NCI-H187 (cell line): ENCODE data around the gene DUOXA2.
"Not testable (repeated sequence)": the region's sequence is repeated elsewhere in the genome, so short reads cannot be mapped to it uniquely, and the experiment has no call there.

Source experiments
- DNase-seq, 2 experiments: peaks; one replicate each; lab custom pipeline; 2025; lab: John Stamatoyannopoulos, UW

Gene DUOXA2

GRCh38 chr15:45114076-45114750 is at the start of gene DUOXA2, which contains the start of gene DUOX2:
TSS of gene DUOXA2 (plus strand) at chr15:45114326. CDS start at chr15:45114606, 280 bp downstream.
TSS of gene DUOX2 (minus strand) at chr15:45114172. CDS start at chr15:45113411, 761 bp downstream.
- DNase-seq, result no peak

- no peak for DNase-seq
Observed at GRCh38 chr15:45064386-45064785, 49.7 kb upstream of the DUOXA2 start.

- DNase-seq, result not testable (repeated sequence)
Observed at GRCh38 chr15:45069942-45070360, 44.2 kb upstream of the DUOXA2 start.

GRCh38 chr15:45073602-45074001 is 40.5 kb upstream of the DUOXA2 start:
- DNase-seq, result not testable (repeated sequence)

- DNase-seq, result not testable (repeated sequence)
Observed at GRCh38 chr15:45075440-45076320, 38.4 kb upstream of the DUOXA2 start.

GRCh38 chr15:45077391-45077790 is 36.7 kb upstream of the DUOXA2 start:
- not testable (repeated sequence) for DNase-seq

GRCh38 chr15:45079201-45079600 is 34.9 kb upstream of the DUOXA2 start:
- not testable (repeated sequence) for DNase-seq

- DNase-seq, result not testable (repeated sequence)
Observed at GRCh38 chr15:45079628-45080246, 34.4 kb upstream of the DUOXA2 start.

- DNase-seq, result not testable (repeated sequence)
Observed at GRCh38 chr15:45080593-45080992, 33.5 kb upstream of the DUOXA2 start.

GRCh38 chr15:45082412-45082811 is 31.7 kb upstream of the DUOXA2 start:
- DNase-seq, result not testable (repeated sequence)

- no peak for DNase-seq
Observed at GRCh38 chr15:45083223-45083622, 30.9 kb upstream of the DUOXA2 start.

- no peak for DNase-seq
Observed at GRCh38 chr15:45084163-45084562, 30.0 kb upstream of the DUOXA2 start.

- no peak for DNase-seq
Observed at GRCh38 chr15:45087513-45087912, 26.6 kb upstream of the DUOXA2 start.

- no peak for DNase-seq
Observed at GRCh38 chr15:45088801-45089711, 25.1 kb upstream of the DUOXA2 start.

GRCh38 chr15:45089712-45090373 is 24.3 kb upstream of the DUOXA2 start:
- no peak for DNase-seq

- no peak for DNase-seq
Observed at GRCh38 chr15:45091161-45091560, 23.0 kb upstream of the DUOXA2 start.

- DNase-seq, result no peak
Observed at GRCh38 chr15:45091576-45091975, 22.6 kb upstream of the DUOXA2 start.

- no peak for DNase-seq
Observed at GRCh38 chr15:45093013-45093412, 21.1 kb upstream of the DUOXA2 start.

GRCh38 chr15:45093622-45094357 is 20.3 kb upstream of the DUOXA2 start:
- no peak for DNase-seq

GRCh38 chr15:45094358-45094730 is 19.8 kb upstream of the DUOXA2 start:
- DNase-seq, result no peak
